GM18508 (cell line): ENCODE results near the gene NCKAP5.

Experiments used
- ATAC-seq: cut with Tn5 transposase; IDR thresholded peaks from one replicate; pipeline ENCODE4 v1.9.1; 2021; ENCODE audit warnings: moderate number of reproducible peaks; ENCODE audit not compliant: insufficient read depth, unreplicated experiment

NCKAP5 gene

DNA sequence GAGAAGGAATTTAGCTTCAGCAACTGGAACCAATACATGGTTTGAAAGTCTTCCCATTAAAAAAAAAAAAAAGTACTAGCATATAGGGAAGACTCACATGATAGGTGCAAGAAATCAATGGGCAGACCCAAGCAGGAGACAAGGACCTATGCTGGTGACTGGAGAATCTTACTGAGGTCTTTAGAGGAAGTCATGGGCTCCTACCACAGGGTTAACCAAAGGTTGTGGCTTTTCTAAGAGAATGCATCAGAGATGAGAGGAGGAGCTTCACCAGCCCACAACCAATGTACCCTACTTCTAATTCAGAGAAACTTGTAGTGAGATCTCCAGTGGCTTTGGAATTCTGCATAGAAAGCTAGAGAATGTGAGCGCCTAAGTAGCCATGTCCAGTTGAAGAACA lies 207.4 kb downstream of the NCKAP5 start:
- ATAC-seq = peak; percentile 78

- ATAC-seq = no peak
Measured at GRCh38 chr2:133360190-133360589, 208.1 kb downstream of the NCKAP5 start.

- no peak for ATAC-seq
Measured at GRCh38 chr2:133352719-133353118, 215.5 kb downstream of the NCKAP5 start.

- no peak for ATAC-seq
Measured at GRCh38 chr2:133346654-133347053, 221.6 kb downstream of the NCKAP5 start.

DNA sequence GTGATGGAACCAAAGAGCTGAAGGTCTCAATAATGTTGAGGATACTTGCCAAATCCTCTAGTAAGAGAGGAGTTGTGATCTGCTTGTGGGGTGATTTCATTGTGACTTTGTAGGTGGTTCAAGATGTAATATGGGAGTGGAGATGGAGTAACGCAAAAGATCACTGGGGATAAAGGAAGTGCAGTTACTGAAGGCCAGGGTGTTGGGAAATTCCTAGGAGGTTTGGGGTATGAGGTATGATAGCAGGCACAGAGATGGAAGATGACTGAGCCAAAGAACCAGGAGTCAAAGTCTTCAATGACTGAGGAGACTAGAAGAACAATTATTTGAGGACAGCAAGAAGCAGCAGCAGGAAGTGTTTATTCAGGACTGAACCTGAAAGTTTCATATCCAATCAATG lies 222.6 kb downstream of the NCKAP5 start:
- no peak for ATAC-seq

- no peak for ATAC-seq
Measured at GRCh38 chr2:133344849-133345248, 223.4 kb downstream of the NCKAP5 start.

- ATAC-seq = no peak
Measured at GRCh38 chr2:133343018-133343352, 225.3 kb downstream of the NCKAP5 start.

- ATAC-seq = no peak
Measured at GRCh38 chr2:133342286-133343017, 225.8 kb downstream of the NCKAP5 start.

DNA sequence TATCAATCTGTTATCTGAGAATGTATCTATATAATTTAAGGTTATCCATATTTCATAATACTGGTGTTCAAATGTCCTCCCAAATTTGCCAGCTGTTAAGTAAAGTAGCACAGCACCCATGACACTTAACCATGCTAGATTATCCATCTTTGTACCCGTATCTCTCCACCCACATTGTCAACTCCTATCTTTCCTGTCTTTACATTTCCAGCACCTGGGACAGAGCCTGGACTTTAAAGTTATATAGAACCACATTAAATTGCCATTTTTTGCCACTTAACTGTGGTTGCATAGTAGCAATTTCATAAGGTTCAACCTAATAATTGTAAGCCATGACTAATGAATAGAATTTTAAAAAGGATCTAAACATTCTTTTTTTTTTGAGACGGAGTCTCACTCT lies 226.7 kb downstream of the NCKAP5 start:
- no peak for ATAC-seq

GRCh38 chr2:133338224-133338623 lies 230.0 kb downstream of the NCKAP5 start:
- no peak for ATAC-seq

DNA sequence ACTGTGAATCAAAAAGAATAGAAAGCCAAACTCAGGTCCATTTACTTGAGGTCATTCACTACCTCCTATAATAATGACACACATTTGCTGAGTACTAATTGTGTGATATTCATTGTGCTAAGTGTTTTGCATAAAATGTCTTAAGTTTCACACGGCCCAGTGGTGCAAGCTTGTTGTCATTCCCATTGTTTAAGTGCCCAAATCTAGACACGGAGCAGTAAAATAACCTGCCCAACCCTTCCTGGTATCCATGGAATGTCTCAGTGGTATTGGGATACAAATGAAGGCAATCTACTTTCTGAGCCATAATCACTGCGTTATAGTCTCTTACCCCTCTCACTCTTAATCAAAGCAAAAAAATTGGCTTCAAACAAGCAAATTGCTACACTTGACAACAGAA lies 233.3 kb downstream of the NCKAP5 start:
- ATAC-seq = no peak

- no peak for ATAC-seq
Measured at GRCh38 chr2:133333181-133333580, 235.1 kb downstream of the NCKAP5 start.

GRCh38 chr2:133331436-133331835 lies 236.8 kb downstream of the NCKAP5 start:
- no peak for ATAC-seq

DNA sequence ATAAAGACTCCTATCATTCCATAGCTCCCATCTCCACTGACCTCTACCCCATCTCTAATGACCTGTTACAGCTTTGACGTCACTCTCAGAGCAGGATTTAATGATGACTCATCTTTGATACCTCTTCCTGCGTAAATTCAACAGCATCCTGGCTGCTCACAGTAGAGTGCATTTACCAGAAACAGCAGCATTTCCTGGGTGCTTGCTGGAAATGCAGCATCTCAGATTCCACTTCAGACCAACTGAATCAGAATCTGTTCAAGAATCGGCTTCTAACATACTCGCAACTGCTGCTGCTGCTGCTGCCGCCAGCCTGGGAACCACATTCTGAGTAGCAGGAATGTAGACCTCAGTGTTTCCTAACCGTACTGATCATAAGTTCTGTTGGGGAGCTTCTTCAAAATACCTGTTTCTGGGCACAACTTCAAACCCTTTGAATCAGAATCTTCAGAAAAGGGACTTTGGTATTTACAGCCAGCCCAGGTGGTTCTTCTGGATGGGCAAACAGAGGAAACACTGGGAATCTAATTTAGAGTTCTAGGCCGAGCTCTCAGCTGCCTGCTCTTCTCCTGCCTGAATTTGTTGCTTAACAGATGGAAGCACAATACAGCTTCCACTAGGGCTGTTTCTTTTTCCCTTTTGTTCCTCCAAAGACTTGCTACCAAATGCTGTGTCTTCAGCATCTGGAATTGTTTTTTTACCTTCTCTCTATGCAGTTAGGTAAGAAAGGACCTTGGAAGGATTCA lies 241.4 kb downstream of the NCKAP5 start:
- no peak for ATAC-seq

- ATAC-seq = no peak
Measured at GRCh38 chr2:133324150-133324561, 244.1 kb downstream of the NCKAP5 start.

- no peak for ATAC-seq
Measured at GRCh38 chr2:133322909-133323308, 245.4 kb downstream of the NCKAP5 start.

- ATAC-seq = no peak
Measured at GRCh38 chr2:133317178-133317577, 251.1 kb downstream of the NCKAP5 start.

GRCh38 chr2:133316557-133316956 lies 251.7 kb downstream of the NCKAP5 start:
- ATAC-seq = no peak

- ATAC-seq = no peak
Measured at GRCh38 chr2:133315280-133315679, 253.0 kb downstream of the NCKAP5 start.

DNA sequence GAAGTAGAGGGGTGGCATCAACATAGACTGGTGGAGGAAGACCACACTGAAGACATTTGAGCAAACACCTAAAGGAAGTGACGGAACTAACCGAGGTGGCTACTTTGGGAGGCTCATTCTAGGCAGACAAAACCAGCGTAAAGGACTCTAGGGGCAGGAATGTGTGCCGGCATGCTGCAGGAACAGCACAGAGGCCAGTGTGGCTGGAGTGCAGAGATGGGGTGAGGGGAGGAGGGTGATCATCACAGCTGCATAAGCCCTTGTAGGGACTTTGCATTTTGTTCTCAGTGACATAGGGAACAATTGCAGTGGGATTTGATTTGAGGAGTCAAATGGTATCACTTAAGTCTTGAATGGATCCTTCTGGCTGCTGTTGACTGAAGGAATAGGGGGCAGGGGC lies 253.5 kb downstream of the NCKAP5 start:
- ATAC-seq = no peak

GRCh38 chr2:133312038-133312729 lies 256.1 kb downstream of the NCKAP5 start:
- ATAC-seq = no peak
